ENCODE measurements around the gene GNA15.

GNA15 gene

DNA sequence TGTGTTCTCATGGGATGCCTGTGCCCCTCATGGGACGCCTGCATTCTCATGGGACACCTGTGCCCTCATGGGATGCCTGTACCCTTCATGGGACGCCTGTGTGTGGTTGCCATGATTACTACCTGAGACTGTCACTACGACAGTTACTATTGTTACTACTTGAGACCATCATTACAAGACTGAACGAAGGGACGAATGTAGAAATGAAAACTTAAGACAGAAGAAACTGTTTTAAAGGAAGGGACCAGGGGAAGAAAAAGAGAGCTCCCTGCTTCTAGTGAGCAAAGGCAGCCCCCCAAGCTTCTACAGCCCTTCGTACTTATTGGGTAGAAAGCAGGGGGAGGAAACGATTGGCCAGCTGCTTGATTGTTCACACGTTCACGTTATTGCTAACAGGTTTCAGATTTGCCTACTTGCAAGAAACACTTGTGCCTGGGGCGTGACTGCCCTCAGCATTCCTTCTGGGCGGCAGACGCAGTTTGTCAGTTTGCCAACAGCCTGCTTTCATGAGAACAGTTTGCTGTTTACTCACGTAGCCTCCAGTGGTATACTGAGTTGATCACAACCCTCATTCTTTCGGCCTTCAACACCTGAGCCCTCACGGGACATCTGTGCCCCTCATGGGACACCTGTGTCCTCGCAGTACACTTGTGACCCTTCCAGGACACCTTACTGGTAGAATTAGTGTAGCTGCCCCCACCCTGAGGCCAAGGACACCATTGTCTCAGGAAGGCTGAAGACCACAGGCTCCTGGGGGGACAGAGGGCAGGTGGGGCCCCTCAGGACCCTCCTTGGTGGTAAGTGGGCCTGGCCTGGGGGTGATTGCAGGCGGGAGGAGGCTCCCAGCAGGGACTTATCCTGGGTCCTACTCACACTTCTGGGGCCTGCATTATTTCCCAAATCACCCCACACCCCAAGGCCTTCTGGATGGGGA is 40.2 kb downstream of the GNA15 start:
- DNase-seq (ENCODE audit: low spot score): no peak

DNA sequence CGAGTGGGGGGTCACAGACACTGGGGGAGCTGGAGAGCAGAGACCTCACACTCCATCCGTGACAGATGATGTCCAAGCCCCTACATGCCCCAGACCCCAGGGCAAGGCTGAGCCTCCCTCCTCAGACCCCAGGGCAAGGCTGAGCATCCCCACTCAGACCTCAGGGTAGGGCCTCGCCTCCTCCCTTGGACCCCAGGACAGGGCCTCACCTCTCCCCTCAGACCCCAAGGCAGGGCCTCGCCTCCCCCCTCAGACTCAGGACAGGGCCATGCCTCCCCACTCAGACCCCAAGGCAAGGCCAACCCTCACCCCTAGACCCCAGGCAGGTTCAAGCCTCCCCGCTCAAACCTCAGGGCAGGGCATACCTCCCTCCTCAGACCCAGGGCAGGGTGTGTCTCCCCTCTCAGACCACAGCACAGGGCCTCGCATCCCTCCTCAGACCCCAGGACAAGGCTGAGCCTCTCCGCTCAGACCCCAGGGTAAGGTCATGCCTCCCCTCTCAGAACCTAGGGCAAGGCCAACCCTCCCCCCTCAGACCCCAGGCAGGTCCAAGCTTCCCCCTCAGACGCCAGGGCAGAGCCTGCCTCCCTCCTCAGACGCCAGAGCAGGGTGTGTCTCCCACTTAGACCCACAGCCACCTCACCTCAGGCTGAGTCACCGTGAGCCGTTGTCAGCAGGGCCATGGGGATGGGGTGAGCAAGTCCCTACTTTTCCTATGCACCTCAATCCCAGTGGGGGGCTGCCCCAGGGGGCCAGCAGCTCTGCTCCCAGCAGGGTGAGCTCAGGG is 41.1 kb downstream of the GNA15 start:
- DNase-seq (ENCODE audit: low spot score): no peak

DNA sequence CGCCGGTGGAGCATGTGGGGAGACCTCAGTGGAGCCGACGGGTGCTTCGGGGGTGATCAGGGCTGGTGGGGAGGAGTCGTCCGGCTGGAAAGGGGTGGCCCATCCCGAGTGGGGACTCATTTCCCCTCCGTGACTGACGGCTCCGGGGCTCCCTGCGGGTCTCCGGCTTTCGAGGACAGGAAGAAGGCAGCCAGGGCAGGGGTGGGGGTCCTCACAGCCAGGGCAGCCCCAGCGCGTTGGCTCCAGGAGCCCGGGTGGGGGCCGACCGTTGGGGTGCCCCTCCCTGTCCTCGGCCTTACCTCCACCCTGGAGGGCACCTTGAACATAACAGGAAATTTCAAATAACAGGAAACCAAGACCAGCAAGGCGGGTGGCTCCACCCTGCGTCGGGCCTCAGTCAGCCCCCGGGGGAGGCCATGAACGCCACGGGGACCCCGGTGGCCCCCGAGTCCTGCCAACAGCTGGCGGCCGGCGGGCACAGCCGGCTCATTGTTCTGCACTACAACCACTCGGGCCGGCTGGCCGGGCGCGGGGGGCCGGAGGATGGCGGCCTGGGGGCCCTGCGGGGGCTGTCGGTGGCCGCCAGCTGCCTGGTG is 42.6 kb downstream of the GNA15 start, which contains the start of gene S1PR4:
TSS of gene S1PR4 (plus strand) at position 393 of the 596 bp plus-strand sequence. CDS start at position 417, 24 bp downstream.
- no peak for DNase-seq (ENCODE audit: low spot score)

DNA sequence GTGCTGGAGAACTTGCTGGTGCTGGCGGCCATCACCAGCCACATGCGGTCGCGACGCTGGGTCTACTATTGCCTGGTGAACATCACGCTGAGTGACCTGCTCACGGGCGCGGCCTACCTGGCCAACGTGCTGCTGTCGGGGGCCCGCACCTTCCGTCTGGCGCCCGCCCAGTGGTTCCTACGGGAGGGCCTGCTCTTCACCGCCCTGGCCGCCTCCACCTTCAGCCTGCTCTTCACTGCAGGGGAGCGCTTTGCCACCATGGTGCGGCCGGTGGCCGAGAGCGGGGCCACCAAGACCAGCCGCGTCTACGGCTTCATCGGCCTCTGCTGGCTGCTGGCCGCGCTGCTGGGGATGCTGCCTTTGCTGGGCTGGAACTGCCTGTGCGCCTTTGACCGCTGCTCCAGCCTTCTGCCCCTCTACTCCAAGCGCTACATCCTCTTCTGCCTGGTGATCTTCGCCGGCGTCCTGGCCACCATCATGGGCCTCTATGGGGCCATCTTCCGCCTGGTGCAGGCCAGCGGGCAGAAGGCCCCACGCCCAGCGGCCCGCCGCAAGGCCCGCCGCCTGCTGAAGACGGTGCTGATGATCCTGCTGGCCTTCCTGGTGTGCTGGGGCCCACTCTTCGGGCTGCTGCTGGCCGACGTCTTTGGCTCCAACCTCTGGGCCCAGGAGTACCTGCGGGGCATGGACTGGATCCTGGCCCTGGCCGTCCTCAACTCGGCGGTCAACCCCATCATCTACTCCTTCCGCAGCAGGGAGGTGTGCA is 43.3 kb downstream of the GNA15 start:
- no peak for DNase-seq (ENCODE audit: low spot score)

DNA sequence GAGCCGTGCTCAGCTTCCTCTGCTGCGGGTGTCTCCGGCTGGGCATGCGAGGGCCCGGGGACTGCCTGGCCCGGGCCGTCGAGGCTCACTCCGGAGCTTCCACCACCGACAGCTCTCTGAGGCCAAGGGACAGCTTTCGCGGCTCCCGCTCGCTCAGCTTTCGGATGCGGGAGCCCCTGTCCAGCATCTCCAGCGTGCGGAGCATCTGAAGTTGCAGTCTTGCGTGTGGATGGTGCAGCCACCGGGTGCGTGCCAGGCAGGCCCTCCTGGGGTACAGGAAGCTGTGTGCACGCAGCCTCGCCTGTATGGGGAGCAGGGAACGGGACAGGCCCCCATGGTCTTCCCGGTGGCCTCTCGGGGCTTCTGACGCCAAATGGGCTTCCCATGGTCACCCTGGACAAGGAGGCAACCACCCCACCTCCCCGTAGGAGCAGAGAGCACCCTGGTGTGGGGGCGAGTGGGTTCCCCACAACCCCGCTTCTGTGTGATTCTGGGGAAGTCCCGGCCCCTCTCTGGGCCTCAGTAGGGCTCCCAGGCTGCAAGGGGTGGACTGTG is 44.0 kb downstream of the GNA15 start:
- DNase-seq (ENCODE audit: low spot score): no peak

DNA sequence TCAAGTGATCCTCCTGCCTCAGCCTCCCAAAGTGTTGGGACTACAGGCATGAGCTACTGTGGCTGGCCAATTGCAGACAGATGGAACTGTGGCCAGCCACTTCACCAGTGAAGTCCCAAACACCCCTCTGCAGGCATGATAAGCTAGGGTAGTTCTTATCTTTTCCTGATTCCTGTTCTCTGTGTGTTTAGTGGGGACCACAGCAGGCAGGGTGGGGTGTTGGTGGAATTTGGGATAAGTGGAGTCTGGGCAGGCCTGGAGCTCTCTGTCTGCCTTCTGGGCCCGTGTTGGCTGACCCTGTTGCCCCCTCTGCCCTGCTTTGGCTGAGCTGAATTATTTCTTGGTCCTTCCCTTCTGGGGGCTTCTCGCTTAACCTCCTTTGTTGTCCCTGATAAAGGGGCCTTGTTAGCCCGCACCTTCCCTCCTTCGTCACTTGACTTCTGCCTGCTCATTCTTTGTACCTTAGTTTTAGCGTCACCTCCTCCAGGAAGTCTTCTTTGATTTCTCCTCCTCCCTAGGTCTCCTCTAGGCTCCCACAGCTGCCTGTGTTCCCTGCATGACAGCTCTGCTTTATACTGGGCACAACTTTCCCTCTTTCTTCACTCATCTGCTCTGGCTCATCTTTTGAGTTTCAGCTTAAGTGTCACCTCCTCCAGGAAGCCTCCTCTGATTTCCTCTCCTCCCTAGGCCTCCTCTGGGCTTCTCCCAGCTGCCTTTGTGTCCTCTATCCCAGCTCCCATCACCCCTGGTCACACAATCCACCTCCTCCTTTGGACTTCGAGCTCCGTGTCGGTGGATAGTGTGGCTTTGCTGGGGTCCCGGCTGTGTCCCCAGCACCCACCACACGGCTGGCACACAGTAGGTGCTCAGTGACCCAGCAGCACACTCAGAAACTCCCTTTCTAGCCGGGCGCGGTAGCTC is 48.1 kb downstream of the GNA15 start:
- no peak for DNase-seq (ENCODE audit: low spot score)

DNA sequence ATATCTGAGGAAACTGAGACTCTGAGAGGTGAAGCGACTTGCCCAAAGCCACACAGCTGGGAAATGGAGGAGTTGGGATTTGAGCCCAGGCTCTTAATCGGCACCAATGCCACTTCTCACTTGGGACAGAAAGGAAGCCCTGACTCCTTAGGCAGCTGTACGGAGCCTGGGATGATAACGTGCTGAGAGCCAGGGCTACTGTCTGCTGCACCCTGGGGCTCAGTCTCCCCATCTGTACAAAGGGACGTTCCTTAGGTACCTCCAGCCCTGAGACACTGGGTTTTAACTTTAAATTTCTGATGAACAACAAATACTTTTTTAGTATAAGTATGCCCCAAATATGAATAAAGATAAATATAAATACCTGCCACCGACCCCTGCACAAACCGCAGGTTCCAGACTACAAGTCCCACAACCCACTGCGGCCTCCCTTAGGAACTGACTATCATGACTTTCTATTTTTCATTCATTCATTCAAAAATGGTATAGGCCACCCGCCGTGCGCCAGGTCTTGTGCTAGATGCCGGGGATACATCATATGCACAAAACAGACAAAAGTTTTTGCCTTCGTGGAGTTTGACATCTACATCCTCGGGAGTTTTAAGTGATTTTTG is 49.1 kb downstream of the GNA15 start:
- no peak for DNase-seq (ENCODE audit: low spot score)

DNA sequence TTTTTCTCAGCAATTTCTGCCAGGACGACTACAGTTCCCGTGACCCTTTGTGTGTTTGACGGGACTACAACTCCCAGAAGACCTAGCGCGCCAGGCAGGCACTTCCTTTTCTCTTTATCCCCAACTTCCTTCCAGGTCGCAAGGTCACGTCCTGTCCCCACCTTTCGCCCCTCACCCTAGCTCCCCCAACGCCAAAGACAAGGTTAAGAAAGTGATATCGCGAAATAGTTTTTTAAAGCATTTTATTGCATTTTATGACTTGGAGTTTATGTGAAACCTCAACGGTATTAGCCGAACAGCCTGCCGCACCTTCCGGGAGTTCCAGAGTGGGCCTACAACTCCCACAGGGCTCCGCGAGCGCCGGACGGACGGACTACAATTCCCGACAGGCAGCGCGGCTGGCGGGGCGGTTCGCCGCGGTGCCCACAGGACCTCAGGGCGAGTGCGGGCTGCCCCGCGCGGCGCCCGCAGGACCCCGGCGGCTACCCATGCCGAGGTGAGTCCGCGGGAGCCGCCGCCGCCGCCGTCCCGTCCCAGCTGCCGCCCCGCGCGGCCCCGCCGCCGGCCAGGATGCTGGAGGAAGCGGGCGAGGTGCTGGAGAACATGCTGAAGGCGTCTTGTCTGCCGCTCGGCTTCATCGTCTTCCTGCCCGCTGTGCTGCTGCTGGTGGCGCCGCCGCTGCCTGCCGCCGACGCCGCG is 49.8 kb downstream of the GNA15 start, which contains the start of gene NCLN:
TSS of gene NCLN (plus strand) at position 470 of the 699 bp plus-strand sequence. CDS start at position 571, 101 bp downstream.
- peak; percentile 98 for DNase-seq (ENCODE audit: low spot score)

DNA sequence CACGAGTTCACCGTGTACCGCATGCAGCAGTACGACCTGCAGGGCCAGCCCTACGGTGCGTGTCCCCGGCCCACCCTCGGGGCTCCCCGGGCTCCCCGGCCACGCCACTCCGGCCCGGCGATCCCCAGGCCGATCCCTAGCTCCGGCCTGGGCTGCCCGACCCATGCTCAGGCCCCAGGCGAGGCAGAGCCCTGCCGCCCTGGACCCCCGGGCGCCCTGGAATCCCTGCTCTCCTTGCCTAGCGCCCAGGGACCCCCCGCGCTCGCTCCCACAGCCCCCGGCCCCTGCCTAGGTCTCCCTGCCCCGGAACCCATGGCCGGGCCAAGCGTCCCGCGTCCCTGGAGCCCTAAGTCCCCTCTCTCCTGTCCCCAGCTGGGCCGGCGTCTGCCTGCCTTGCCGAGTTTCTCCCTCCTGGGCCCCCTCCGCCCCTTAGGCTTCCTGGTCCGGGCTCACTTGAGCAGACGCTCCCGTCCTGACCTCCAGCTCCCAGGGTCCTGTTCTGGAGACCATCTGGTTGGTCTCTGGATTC is 50.4 kb downstream of the GNA15 start:
- no peak for DNase-seq (ENCODE audit: low spot score)

DNA sequence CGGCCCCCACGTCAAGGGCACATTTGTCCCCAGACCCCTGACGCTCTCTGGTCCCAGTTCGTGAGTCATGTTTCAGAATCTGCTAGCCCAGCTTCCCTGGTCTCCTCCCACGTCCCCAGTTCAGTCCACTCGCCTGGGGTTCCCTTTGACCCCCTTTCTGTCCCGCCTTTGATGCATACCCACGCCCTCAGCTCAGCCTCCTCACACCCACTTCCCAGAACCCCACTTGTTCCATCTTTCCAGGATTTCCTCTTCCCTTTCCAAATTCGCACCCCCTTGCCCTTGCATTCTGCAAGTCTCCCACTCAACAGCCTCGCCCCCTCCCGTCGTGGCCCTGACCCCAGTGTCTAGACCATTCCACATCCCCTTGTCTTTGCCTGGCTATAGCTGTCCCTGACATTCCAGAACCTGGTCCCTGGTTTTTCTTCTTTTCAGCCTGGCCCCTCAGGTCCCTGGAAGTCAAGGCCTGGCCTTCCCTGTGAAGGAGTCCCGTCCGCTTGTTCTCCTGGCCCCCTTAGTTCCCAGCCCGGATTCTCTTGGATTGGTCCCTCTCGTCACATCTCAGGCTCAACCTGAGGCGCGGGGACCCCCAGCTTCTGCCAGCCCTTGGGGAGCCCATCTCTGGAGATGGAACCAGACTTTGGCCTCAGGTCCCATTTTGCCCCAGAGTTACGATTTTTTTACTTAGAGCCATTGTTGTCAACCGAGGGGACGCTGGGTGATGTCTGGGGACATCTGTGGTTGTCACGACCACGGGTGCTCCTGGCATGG is 51.2 kb downstream of the GNA15 start:
- no peak for DNase-seq (ENCODE audit: low spot score)

DNA sequence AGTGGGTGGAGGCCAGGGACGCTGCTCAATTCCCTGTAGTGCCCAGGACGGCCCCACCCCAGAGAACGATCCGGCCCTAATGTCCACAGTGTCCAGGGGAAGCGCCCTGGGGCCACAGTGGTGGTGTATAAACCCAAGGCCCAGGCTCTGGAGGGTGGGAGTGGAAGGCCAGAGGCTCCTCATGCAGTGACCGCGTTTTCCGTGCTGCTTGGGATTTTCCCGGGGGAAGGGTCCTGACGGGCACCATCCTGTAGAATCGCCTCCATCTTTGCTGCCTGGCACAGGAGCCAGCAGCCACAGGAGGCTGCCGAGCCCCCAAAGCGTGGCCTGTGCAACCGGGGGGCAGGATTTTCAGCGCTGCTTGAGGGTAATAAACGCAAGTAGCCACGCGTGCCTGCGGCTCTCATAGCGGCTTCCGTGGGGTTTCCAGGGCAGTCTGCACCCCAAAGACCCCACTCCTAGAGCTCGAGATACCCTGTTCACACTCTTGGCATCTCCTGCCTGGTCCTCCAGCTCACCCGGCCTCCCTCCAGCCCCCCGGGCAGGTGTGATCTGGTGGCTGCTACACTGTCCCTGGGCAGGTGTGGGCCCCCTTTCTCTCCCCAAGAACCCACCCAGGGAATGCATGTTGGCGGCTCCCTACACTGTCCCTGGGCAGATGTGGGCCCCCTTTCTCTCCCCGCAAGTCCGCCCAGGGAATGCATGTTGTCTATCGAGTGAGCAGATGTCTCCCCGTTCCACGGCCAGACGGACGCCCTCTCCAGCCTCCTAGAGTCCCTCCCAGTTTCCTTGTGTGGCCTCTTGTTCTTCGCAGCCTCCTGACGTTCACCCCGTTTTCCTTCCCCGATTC is 52.1 kb downstream of the GNA15 start:
- DNase-seq (ENCODE audit: low spot score): no peak

DNA sequence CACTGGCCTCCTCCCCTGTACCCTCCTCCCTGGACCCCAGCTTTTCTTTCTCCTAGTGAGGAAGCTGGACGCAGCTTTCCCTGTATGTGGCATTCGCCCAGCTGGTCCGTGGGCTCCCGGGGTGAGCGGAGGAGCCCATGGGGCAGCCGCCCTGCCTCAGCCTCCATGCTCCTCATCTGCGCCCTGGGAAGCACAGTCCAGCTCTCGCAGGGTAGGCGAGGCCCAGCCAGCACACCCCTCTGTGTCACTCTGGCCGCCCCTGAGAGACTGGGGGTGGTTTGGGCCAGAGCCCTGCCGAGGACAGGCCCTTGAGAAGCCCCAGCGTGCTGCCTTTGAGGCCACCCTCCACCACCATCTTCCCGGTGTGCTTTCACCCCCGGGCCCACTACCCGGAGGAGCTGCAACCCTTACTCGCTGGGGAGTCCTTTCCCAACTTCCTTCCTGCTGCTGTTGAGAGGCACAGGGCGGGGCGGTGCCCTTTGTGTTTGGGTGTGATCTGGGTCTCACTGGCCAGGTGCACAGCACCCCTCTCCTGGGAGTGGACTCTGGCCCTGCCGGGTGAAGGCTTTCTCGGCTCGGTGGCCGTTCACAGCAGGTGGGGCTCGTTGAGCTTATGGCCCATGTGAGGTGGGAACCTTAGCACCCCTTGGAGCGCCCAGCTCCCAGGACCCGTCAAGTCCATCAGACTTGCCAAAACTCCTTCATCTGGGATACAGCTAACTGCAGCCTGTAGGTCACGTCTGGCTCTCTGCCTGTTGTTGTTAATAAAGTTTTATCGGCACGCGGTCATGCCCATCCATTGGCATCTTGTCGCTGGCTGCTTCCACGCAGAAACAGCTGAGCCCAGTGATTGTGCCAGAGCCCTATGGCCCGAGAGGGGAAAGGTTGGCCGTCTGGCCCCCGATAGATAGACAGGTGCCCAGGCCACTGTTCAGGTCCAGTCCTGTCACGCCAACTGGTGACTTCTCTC is 53.1 kb downstream of the GNA15 start:
- DNase-seq (ENCODE audit: low spot score): no peak

DNA sequence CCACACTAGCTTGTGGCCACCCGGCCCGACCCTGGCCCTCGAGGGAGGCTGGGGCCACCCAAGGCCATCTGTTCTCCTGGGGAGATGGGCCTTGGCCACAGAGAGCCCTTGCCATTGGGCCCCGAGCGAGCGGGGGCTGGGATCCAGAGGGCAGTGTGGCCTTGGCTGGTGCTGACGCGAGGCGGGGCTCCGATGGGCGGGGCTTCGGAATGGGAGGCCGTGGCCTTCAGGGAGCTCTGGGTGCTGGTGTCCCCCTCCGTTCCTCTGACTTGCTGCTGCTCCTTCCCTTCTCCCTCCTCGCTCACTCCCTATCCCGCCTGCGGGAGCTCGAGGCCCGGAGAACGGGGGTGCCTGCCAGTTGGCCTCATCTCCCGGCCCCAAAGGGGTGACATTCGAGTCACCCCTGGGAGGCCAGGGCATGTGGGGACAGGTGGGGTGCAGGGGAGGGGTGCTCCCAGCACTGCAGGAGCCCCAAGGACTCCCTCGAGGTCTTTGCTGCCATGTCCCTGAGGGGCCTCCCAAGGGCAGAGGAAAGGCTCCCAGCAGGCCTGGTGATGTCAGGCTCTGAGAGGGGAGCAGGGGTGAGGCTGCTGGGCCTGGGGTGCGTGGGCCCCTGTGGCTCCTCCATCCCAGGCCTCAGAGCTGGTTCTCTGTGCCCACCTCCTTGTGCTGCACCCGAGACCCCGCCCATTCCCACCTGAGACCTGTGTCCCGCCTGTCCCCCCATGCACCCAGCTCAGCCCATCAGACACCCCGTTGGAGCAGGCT is 54.1 kb downstream of the GNA15 start:
- no peak for DNase-seq (ENCODE audit: low spot score)

DNA sequence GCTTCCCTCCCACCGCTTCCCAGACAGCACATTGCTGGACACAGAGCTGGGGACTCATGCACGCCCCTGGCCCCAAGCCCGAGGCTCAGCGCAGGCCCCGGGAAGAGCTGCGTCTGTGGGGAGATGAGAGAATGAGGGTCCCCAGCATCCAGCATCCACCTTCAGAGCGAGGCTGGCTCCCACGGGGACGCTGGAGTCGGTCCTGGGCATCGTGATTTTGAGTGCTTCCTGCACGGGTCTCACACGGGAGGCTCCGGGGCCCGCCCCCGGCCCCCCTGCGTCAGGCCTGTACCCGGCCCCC is 54.6 kb downstream of the GNA15 start:
- DNase-seq (ENCODE audit: low spot score): no peak
